CD4-positive, alpha-beta T cell treated with Interleukin-17A for 4 hours (primary cell): ENCODE results near the gene ANXA8L1.
"Not testable (repeated sequence)": the region's sequence is repeated elsewhere in the genome, so short reads cannot be mapped to it uniquely, and the experiment has no call there.

Source experiments
- DNase-seq: peaks from one replicate; pipeline ENCODE4 v3.0.0-alpha.2; 2020; ENCODE audit warnings: mixed read lengths

ANXA8L1 gene

GRCh38 chr10:46398212-46398886 is 22.8 kb downstream of the ANXA8L1 start:
- DNase-seq, result not testable (repeated sequence)

GRCh38 chr10:46409556-46409955 is 34.0 kb downstream of the ANXA8L1 start:
- not testable (repeated sequence) for DNase-seq

GRCh38 chr10:46411123-46411522 is 35.5 kb downstream of the ANXA8L1 start:
- not testable (repeated sequence) for DNase-seq

GRCh38 chr10:46412665-46413064 is 37.1 kb downstream of the ANXA8L1 start:
- DNase-seq, result not testable (repeated sequence)

GRCh38 chr10:46415291-46415690 is 39.7 kb downstream of the ANXA8L1 start:
- DNase-seq, result not testable (repeated sequence)

- DNase-seq, result not testable (repeated sequence)
These were observed 42.7 kb downstream of the ANXA8L1 start for GRCh38 chr10:46418283-46418682.

- DNase-seq, result not testable (repeated sequence)
These were observed 44.2 kb downstream of the ANXA8L1 start for GRCh38 chr10:46419570-46420379.

GRCh38 chr10:46423550-46423949 is 48.0 kb downstream of the ANXA8L1 start:
- DNase-seq, result not testable (repeated sequence)

GRCh38 chr10:46440942-46441341 is 65.4 kb downstream of the ANXA8L1 start:
- DNase-seq, result not testable (repeated sequence)
